ENCODE results near the gene LRRC2.

The LRRC2 gene

GRCh38 chr3:46480491-46481195 is 85.5 kb downstream of the LRRC2 start:
- DNase-seq (ENCODE audit: low read depth, low spot score) = no peak

- DNase-seq (ENCODE audit: low read depth, low spot score) = no peak
These were observed 86.4 kb downstream of the LRRC2 start for GRCh38 chr3:46479696-46480095.

GRCh38 chr3:46479021-46479420 is 87.1 kb downstream of the LRRC2 start:
- DNase-seq (ENCODE audit: low read depth, low spot score) = no peak

- DNase-seq (ENCODE audit: low read depth, low spot score) = no peak
These were observed 87.8 kb downstream of the LRRC2 start for GRCh38 chr3:46478341-46478740.

- no peak for DNase-seq (ENCODE audit: low read depth, low spot score)
These were observed 88.3 kb downstream of the LRRC2 start for GRCh38 chr3:46477756-46478155.

GRCh38 chr3:46477145-46477544 is 89.0 kb downstream of the LRRC2 start:
- no peak for DNase-seq (ENCODE audit: low read depth, low spot score)

GRCh38 chr3:46472736-46473135 is 93.4 kb downstream of the LRRC2 start:
- DNase-seq (ENCODE audit: low read depth, low spot score) = no peak

GRCh38 chr3:46471371-46471914 is 94.7 kb downstream of the LRRC2 start:
- no peak for DNase-seq (ENCODE audit: low read depth, low spot score)

- no peak for DNase-seq (ENCODE audit: low read depth, low spot score)
These were observed 95.3 kb downstream of the LRRC2 start for GRCh38 chr3:46470831-46471230.

- DNase-seq (ENCODE audit: low read depth, low spot score) = no peak
These were observed 96.3 kb downstream of the LRRC2 start for GRCh38 chr3:46469680-46470357.

GRCh38 chr3:46468753-46469600 is 97.1 kb downstream of the LRRC2 start:
- DNase-seq (ENCODE audit: low read depth, low spot score) = no peak

- no peak for DNase-seq (ENCODE audit: low read depth, low spot score)
These were observed 98.5 kb downstream of the LRRC2 start for GRCh38 chr3:46467562-46467961.

- DNase-seq (ENCODE audit: low read depth, low spot score) = no peak
These were observed 99.2 kb downstream of the LRRC2 start for GRCh38 chr3:46466871-46467403.

- no peak for DNase-seq (ENCODE audit: low read depth, low spot score)
These were observed 99.8 kb downstream of the LRRC2 start for GRCh38 chr3:46466273-46466672.

All from activated CD4-positive, CD25-positive, alpha-beta regulatory T cell treated with anti-CD3 and anti-CD28 coated beads, Interleukin-2, amount 50 U/mL, for 16 hours (primary cell).